Muscle layer of duodenum (tissue), 2 donors: ENCODE results near the gene PRKCA.

ENCODE experiments used
- H3K27ac ChIP-seq: one replicate; pipeline ENCODE4 v1.7.0; 2013; ENCODE audit warnings: mild to moderate bottlenecking, low read length
- H3K27me3 ChIP-seq: one replicate; pipeline ENCODE4 v1.7.0; 2013; ENCODE audit warnings: low read depth, mild to moderate bottlenecking, control low read depth, low read length
- H3K36me3 ChIP-seq, 2 donors: one replicate each; pipeline ENCODE4 v1.7.0; 2013; ENCODE audit warnings: low read length in 2 of 2, control low read depth in 1 of 2, mild to moderate bottlenecking in 1 of 2; ENCODE audit not compliant: insufficient read depth in 2 of 2, control insufficient read depth in 1 of 2
- H3K4me1 ChIP-seq, 2 donors: one replicate each; pipeline ENCODE4 v1.7.0; 2013; ENCODE audit warnings: low read length in 2 of 2, mild to moderate bottlenecking in 2 of 2, control low read depth in 1 of 2, moderate library complexity in 1 of 2; ENCODE audit not compliant: insufficient read depth in 2 of 2, control insufficient read depth in 1 of 2
- H3K4me3 ChIP-seq, 2 donors: one replicate each; pipeline ENCODE4 v1.7.0; 2013; ENCODE audit warnings: low read length in 2 of 2, low read depth in 1 of 2, mild to moderate bottlenecking in 1 of 2
- H3K9me3 ChIP-seq, 2 donors: one replicate each; pipeline ENCODE4 v1.7.0; 2013; ENCODE audit warnings: low read length in 2 of 2, control low read depth in 1 of 2, mild to moderate bottlenecking in 1 of 2; ENCODE audit not compliant: control insufficient read depth in 1 of 2
- donor health status: healthy.

PRKCA gene

GRCh38 chr17:66767154-66767933 lies 464.9 kb downstream of the PRKCA start:
- no peaks in the 10 kb centered on the region for H3K9me3 ChIP-seq
- no peaks in the 10 kb centered on the region for H3K4me1 ChIP-seq
- H3K4me3 ChIP-seq: no peak overlapping the region
- H3K27me3 ChIP-seq: no peaks in the 10 kb centered on the region
- peaks cover 3 to 4% of the 10 kb centered on the region in 2 donors for H3K36me3 ChIP-seq
- H3K27ac ChIP-seq: no peak overlapping the region

DNA sequence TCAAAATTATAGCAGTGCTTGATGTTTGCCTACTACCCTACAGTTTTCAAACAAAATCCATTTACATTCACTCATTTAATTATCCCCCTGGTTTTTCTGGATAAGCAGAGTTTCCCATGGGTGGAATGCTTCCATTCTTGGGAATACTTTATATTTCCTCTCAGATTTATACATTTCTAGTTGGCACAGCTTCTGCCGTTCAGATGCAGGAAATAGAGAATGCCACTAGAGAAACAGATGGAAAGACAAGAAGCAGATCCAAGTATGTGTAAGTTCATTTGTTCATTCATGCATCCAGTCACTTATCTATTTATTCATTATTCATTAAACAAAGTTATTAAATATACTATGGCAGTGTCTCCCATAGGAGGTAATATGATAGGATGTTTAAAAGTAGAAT lies 467.5 kb downstream of the PRKCA start:
- H3K27ac ChIP-seq: no peak overlapping the region
- H3K36me3 ChIP-seq: peaks cover 6 to 13% of the 10 kb centered on the region in 2 donors
- H3K27me3 ChIP-seq: no peaks in the 10 kb centered on the region

GRCh38 chr17:66772148-66772812 lies 469.9 kb downstream of the PRKCA start:
- H3K4me1 ChIP-seq: no peaks in the 10 kb centered on the region
- H3K36me3 ChIP-seq: peaks cover 6 to 20% of the 10 kb centered on the region in 2 donors
- H3K4me3 ChIP-seq: no peak overlapping the region
- no peaks in the 10 kb centered on the region for H3K9me3 ChIP-seq
- no peaks in the 10 kb centered on the region for H3K27me3 ChIP-seq
- no peak overlapping the region for H3K27ac ChIP-seq

More for the DNA sequence above, 467.5 kb downstream of the PRKCA start:
- Histone ChIP-seq H3K9me3 (no peaks in the 10 kb centered on the region), H3K4me1 (no peaks in the 10 kb centered on the region), H3K4me3 (no peak overlapping the region)

DNA sequence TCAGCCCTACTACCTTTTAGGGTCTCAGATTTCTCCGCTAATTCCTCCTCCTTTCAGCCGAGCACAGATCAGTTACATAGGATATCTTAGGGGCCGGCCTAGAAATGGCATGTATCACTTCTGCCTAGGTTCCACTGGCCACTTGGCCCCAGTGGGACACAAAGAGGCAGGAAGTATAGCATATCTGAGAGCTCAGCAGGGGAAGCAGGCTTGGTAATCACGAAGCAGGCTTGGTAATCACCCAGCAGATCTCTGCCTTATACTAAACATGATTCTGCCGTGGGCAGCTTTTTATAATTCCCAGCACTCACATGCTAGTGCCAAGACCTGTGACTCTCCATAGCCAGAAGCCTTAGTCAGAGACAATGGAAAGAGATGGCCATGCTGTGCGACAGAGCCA lies 472.9 kb downstream of the PRKCA start:
- no peak overlapping the region for H3K4me3 ChIP-seq
- H3K9me3 ChIP-seq: no peaks in the 10 kb centered on the region
- H3K27ac ChIP-seq: no peak overlapping the region
- H3K4me1 ChIP-seq: peaks cover 0 to 4% of the 10 kb centered on the region in 2 donors
- H3K36me3 ChIP-seq: peaks cover 6 to 17% of the 10 kb centered on the region in 2 donors
- H3K27me3 ChIP-seq: no peaks in the 10 kb centered on the region

DNA sequence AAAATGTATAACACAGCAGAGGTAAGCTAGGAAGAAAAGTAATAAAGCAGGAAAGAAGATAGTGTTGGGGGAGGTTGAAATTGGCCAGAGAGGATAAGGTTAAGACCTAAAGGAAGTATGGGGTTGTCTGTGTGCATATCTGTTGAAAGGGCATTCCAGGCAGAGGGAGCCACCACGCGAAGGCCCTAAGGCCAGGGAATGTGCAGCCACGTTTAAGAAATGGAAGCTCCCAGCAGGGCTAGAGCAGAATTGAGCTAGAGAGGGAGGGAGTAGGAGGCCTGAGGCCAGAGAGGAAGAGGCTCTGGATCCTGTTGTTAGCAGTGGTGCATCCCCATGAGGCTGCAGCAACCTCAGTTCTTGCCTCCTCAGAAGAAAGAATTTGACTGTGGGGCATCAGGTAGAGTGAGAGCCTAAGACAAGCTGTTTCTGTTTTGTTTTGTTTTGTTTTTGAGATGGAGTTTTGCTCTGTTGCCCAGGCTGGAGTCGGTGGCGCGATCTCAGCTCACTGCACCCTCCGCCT lies 473.5 kb downstream of the PRKCA start:
- no peaks in the 10 kb centered on the region for H3K9me3 ChIP-seq
- H3K36me3 ChIP-seq: peaks cover 6 to 17% of the 10 kb centered on the region in 2 donors
- H3K27me3 ChIP-seq: no peaks in the 10 kb centered on the region
- peaks cover 0 to 4% of the 10 kb centered on the region in 2 donors for H3K4me1 ChIP-seq
- H3K4me3 ChIP-seq: no peak overlapping the region
- H3K27ac ChIP-seq: no peak overlapping the region

GRCh38 chr17:66776999-66777688 lies 474.7 kb downstream of the PRKCA start:
- no peaks in the 10 kb centered on the region for H3K9me3 ChIP-seq
- no peaks in the 10 kb centered on the region for H3K27me3 ChIP-seq
- no peak overlapping the region for H3K4me3 ChIP-seq
- no peak overlapping the region for H3K27ac ChIP-seq
- peaks cover 0 to 4% of the 10 kb centered on the region in 2 donors for H3K4me1 ChIP-seq
- peaks cover 6 to 17% of the 10 kb centered on the region in 2 donors for H3K36me3 ChIP-seq

- Histone ChIP-seq H3K27me3 (no peaks in the 10 kb centered on the region), H3K9me3 (no peaks in the 10 kb centered on the region), H3K36me3 (peaks cover 10 to 20% of the 10 kb centered on the region in 2 donors), H3K27ac (no peak overlapping the region), H3K4me3 (no peak overlapping the region), H3K4me1 (peaks cover 0 to 4% of the 10 kb centered on the region in 2 donors)
These were observed 475.3 kb downstream of the PRKCA start for GRCh38 chr17:66777689-66778225.

DNA sequence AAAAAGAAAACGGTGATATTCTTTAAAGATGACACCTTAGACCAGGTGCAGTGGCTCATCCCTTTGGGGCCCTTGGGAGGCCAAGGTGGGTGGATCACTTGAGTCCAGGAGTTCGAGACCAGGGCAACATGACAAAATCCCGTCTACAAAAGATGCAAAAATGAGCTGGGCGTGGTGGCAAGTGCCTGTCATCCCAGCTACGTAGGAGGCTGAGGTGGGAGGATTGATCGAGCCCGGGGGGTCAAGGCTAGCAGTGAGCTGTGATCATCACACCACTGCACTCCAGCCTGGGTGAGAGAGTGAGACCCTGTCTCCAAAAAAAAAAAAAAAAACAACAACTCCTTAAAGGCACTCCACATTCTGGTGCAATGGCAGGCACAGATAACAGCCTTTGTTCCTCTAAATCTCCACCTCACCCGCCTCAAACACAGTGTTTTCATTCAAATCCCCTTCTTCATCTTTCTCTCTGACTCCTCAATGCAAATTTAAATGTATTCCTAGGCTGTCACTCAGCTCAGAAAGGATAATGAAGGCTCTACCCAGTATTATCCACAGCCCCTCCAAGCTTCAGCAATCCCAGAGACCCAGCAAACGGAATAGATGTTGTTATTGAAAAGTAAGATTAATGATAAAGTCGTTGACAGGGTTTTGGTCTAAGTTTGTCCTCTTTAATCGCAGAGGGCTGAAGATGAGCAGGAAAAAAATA lies 476.3 kb downstream of the PRKCA start:
- Histone ChIP-seq H3K36me3 (peaks cover 10 to 24% of the 10 kb centered on the region in 2 donors), H3K9me3 (no peaks in the 10 kb centered on the region), H3K4me3 (no peak overlapping the region), H3K27ac (no peak overlapping the region), H3K27me3 (no peaks in the 10 kb centered on the region), H3K4me1 (peaks cover 0 to 4% of the 10 kb centered on the region in 2 donors)

DNA sequence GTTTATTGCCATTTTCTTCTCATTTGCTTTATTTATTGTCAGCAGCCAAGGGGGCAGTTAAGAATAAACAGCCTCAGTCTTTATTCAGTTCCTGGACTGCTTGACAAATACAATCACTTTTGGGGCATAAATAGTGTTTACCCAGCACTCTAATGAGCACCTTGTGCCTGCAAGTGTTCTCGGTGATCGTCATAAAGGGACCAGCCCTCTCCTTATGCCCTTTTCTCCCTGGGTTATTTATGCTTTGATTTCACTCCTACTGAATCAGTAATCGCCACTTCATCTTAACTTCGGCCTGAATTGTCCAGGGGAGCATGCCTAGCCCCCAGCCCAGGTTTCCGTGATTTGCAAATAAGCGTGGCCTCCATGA lies 476.8 kb downstream of the PRKCA start:
- no peaks in the 10 kb centered on the region for H3K27me3 ChIP-seq
- no peak overlapping the region for H3K4me3 ChIP-seq
- H3K9me3 ChIP-seq: no peaks in the 10 kb centered on the region
- H3K36me3 ChIP-seq: peaks cover 6 to 20% of the 10 kb centered on the region in 2 donors
- peaks cover 0 to 4% of the 10 kb centered on the region in 2 donors for H3K4me1 ChIP-seq
- no peak overlapping the region for H3K27ac ChIP-seq

GRCh38 chr17:66781135-66781534 lies 478.7 kb downstream of the PRKCA start:
- Histone ChIP-seq H3K4me1 (peaks cover 0 to 4% of the 10 kb centered on the region in 2 donors), H3K27ac (no peak overlapping the region), H3K27me3 (no peaks in the 10 kb centered on the region), H3K9me3 (no peaks in the 10 kb centered on the region), H3K36me3 (peaks cover 4 to 8% of the 10 kb centered on the region in 2 donors), H3K4me3 (no peak overlapping the region)
